ENCODE results near the gene NCF2.

The NCF2 gene

GRCh38 chr1:183605904-183606303, 15.6 kb upstream of the NCF2 start:
- no peaks in the 10 kb centered on the region for H3K36me3 ChIP-seq (ENCODE audit: control insufficient read depth, insufficient read depth, low read length)
- no peaks in the 10 kb centered on the region for H3K79me2 ChIP-seq
- H3K4me2 ChIP-seq (ENCODE audit: low read length), result no peak overlapping the region
- no peaks in the 10 kb centered on the region for H3K27me3 ChIP-seq (ENCODE audit: control insufficient read depth, insufficient read depth, low read length)
- H2AFZ ChIP-seq, result no peak overlapping the region
- H3K4me1 ChIP-seq, result no peaks in the 10 kb centered on the region
- H3K27ac ChIP-seq, result no peak overlapping the region
- no peak overlapping the region for H3K9ac ChIP-seq
- H3K4me3 ChIP-seq (ENCODE audit: low read depth, low read length), result no peak overlapping the region
- no peaks in the 10 kb centered on the region for H3K9me3 ChIP-seq (ENCODE audit: control insufficient read depth, low read length)
- no peak for TF ChIP-seq CTCF (IDR thresholded peaks at IDR 0.05)

GRCh38 chr1:183604815-183605214, 14.6 kb upstream of the NCF2 start:
- Histone ChIP-seq H3K9ac (no peak overlapping the region), H2AFZ (no peak overlapping the region), H3K4me3 (ENCODE audit: low read depth, low read length) (no peak overlapping the region), H3K27ac (no peak overlapping the region), H3K4me2 (ENCODE audit: low read length) (no peak overlapping the region), H3K27me3 (ENCODE audit: control insufficient read depth, insufficient read depth, low read length) (no peaks in the 10 kb centered on the region), H3K79me2 (no peaks in the 10 kb centered on the region), H3K4me1 (no peaks in the 10 kb centered on the region), H3K36me3 (ENCODE audit: control insufficient read depth, insufficient read depth, low read length) (no peaks in the 10 kb centered on the region), H3K9me3 (ENCODE audit: control insufficient read depth, low read length) (no peaks in the 10 kb centered on the region)
- no peak for TF ChIP-seq CTCF (IDR thresholded peaks at IDR 0.05)

- no peak for TF ChIP-seq CTCF (IDR thresholded peaks at IDR 0.05)
- Histone ChIP-seq H3K4me2 (ENCODE audit: low read length) (no peak overlapping the region), H3K27ac (no peak overlapping the region), H3K9ac (no peak overlapping the region), H3K79me2 (no peaks in the 10 kb centered on the region), H3K9me3 (ENCODE audit: control insufficient read depth, low read length) (no peaks in the 10 kb centered on the region), H3K36me3 (ENCODE audit: control insufficient read depth, insufficient read depth, low read length) (no peaks in the 10 kb centered on the region), H3K4me1 (no peaks in the 10 kb centered on the region), H3K27me3 (ENCODE audit: control insufficient read depth, insufficient read depth, low read length) (no peaks in the 10 kb centered on the region), H2AFZ (no peak overlapping the region), H3K4me3 (ENCODE audit: low read depth, low read length) (no peak overlapping the region)
These were observed 14.0 kb upstream of the NCF2 start for GRCh38 chr1:183604038-183604808.

GRCh38 chr1:183602510-183602909, 12.3 kb upstream of the NCF2 start:
- Histone ChIP-seq H2AFZ (no peak overlapping the region), H3K4me1 (no peaks in the 10 kb centered on the region), H3K79me2 (no peaks in the 10 kb centered on the region), H3K4me2 (ENCODE audit: low read length) (no peak overlapping the region), H3K27me3 (ENCODE audit: control insufficient read depth, insufficient read depth, low read length) (no peaks in the 10 kb centered on the region), H3K36me3 (ENCODE audit: control insufficient read depth, insufficient read depth, low read length) (no peaks in the 10 kb centered on the region), H3K9me3 (ENCODE audit: control insufficient read depth, low read length) (no peaks in the 10 kb centered on the region), H3K4me3 (ENCODE audit: low read depth, low read length) (no peak overlapping the region), H3K27ac (no peak overlapping the region), H3K9ac (no peak overlapping the region)
- TF ChIP-seq CTCF (IDR thresholded peaks at IDR 0.05), result no peak

GRCh38 chr1:183600634-183601033, 10.4 kb upstream of the NCF2 start:
- no peaks in the 10 kb centered on the region for H3K79me2 ChIP-seq
- H3K9me3 ChIP-seq (ENCODE audit: control insufficient read depth, low read length), result no peaks in the 10 kb centered on the region
- no peak overlapping the region for H3K27ac ChIP-seq
- no peak overlapping the region for H3K4me3 ChIP-seq (ENCODE audit: low read depth, low read length)
- H3K36me3 ChIP-seq (ENCODE audit: control insufficient read depth, insufficient read depth, low read length), result no peaks in the 10 kb centered on the region
- no peak for TF ChIP-seq CTCF (IDR thresholded peaks at IDR 0.05)
- H3K9ac ChIP-seq, result no peak overlapping the region
- no peaks in the 10 kb centered on the region for H3K4me1 ChIP-seq
- no peaks in the 10 kb centered on the region for H3K27me3 ChIP-seq (ENCODE audit: control insufficient read depth, insufficient read depth, low read length)
- H2AFZ ChIP-seq, result no peak overlapping the region
- no peak overlapping the region for H3K4me2 ChIP-seq (ENCODE audit: low read length)

Data from parathyroid adenoma (tissue), 2 donors.